ENCODE data around the gene GNAI2. TPM values are rescaled to one million over a fixed set of nuclear protein-coding genes. Genes with fewer than 3 reads are reported as not detected.

The GNAI2 gene
- polyA plus RNA-seq, 1 of the 3 experiments (the other 2 are of a cell fraction) = 649 TPM

- H3K9ac ChIP-seq = no peak overlapping the region
- no peaks in the 10 kb centered on the region for H3K9me3 ChIP-seq
- TF ChIP-seq EZH2phosphoT487 (IDR thresholded peaks at IDR 0.05; ENCODE audit: borderline replicate concordance, low read depth) = no peak
- no peak for TF ChIP-seq TAF1 (IDR thresholded peaks at IDR 0.05; ENCODE audit: borderline replicate concordance, low read depth, low read length)
- no peak for TF ChIP-seq JUND (IDR thresholded peaks at IDR 0.05)
- no peak for TF ChIP-seq USF2 (IDR thresholded peaks at IDR 0.05; ENCODE audit: borderline replicate concordance, low read depth, low read length)
- TF ChIP-seq TEAD4 (IDR thresholded peaks at IDR 0.05; ENCODE audit: borderline replicate concordance, insufficient read depth) = no peak
- no peak for TF ChIP-seq POLR2AphosphoS5 (IDR thresholded peaks at IDR 0.05; ENCODE audit: low read depth, low read length)
- TF ChIP-seq YY1 (IDR thresholded peaks at IDR 0.05; ENCODE audit: low read depth) = no peak
- TF ChIP-seq REST (IDR thresholded peaks at IDR 0.05; ENCODE audit: low read depth, low read length) = no peak
- TF ChIP-seq RXRA (IDR thresholded peaks at IDR 0.05; ENCODE audit: borderline replicate concordance, low read depth) = no peak
- no peak for TF ChIP-seq NFIC (IDR thresholded peaks at IDR 0.05; ENCODE audit: borderline replicate concordance)
- TF ChIP-seq MEF2A (IDR thresholded peaks at IDR 0.05; ENCODE audit: borderline replicate concordance, low read depth) = no peak
- TF ChIP-seq ELF1 (IDR thresholded peaks at IDR 0.05) = no peak
- TF ChIP-seq PBX3 (IDR thresholded peaks at IDR 0.05) = no peak
- TF ChIP-seq ZBTB33 (IDR thresholded peaks at IDR 0.05; ENCODE audit: borderline replicate concordance, low read depth) = no peak
- no peak overlapping the region for H3K4me2 ChIP-seq
- peaks cover 90% of the 10 kb centered on the region for H4K20me1 ChIP-seq (ENCODE audit: insufficient read depth)
- H3K4me3 ChIP-seq (ENCODE audit: low read depth in 2 of 2, low read length in 1 of 2) = no peak overlapping the region
- H3F3A ChIP-seq (replicated peaks; ENCODE audit: insufficient read depth) = peaks cover 20% of the 10 kb centered on the region
- DNase-seq = no peak
- 100% methylated on average over 4 of the region's 4 CpGs for WGBS (ENCODE audit: low lambda C conversion rate)
- no peaks in the 10 kb centered on the region for H3K27me3 ChIP-seq (ENCODE audit: insufficient read depth)
- no peak overlapping the region for H3K27ac ChIP-seq (ENCODE audit: low read depth in 2 of 2, low read length in 1 of 2)
- H2AFZ ChIP-seq (ENCODE audit: low read depth) = no peak overlapping the region
- H3K9me2 ChIP-seq = no peaks in the 10 kb centered on the region
- H3K36me3 ChIP-seq (replicated peaks in 1 of 2; ENCODE audit: control insufficient read depth in 1 of 2, insufficient read depth in 2 of 2, low read length in 1 of 2) = peaks cover 9 to 34% of the 10 kb centered on the region in 2 experiments
- CTCF ChIA-PET = interaction anchor here (0.9 to 61.6 kb wide), 9 partner anchors 8 to 130 kb away, joined by 3 to 1375 read pairs (median 7); partner anchors contain the start of genes GNAI2 and GNAT1
- H3K79me2 ChIP-seq (ENCODE audit: insufficient read depth) = peaks cover 94% of the 10 kb centered on the region
- POLR2A ChIA-PET = interaction anchor here (1.1 kb wide), 1 partner anchor 10 kb away, joined by 4 read pairs; no protein-coding TSS in a partner anchor
- peaks cover 23 to 37% of the 10 kb centered on the region in 2 experiments; a peak in 3 of 4 replicates for H3K4me1 ChIP-seq (ENCODE audit: control insufficient read depth in 1 of 2, insufficient read depth in 2 of 2, low read depth in 1 of 2, low read length in 1 of 2)
These were observed 14.5 kb downstream of the GNAI2 start for GRCh38 chr3:50250514-50250913.
